ENCODE data around the gene GP2. TPM values are rescaled to one million over a fixed set of nuclear protein-coding genes. Genes with fewer than 3 reads are reported as not detected.
"Not testable (repeated sequence)": the region's sequence is repeated elsewhere in the genome, so short reads cannot be mapped to it uniquely, and the experiment has no call there.

GP2 gene
- total RNA-seq, 6 experiments from 2014 or later, result 0.12 TPM; not detected in 5

GRCh38 chr16:20317117-20317516 lies 10.2 kb downstream of the GP2 start:
- no peaks in the 10 kb centered on the region for H3K4me1 ChIP-seq
- DNase-seq, result no peak
- no peaks in the 10 kb centered on the region for H3K36me3 ChIP-seq
- no peaks in the 10 kb centered on the region for H3K9me3 ChIP-seq
- no peak overlapping the region for H3K4me3 ChIP-seq
- 41% methylated on average over 8 of the region's 8 CpGs for WGBS (ENCODE audit: insufficient coverage, low coverage, low lambda C conversion rate, missing lambda C conversion rate)
- H3K27ac ChIP-seq, result no peak overlapping the region
- intact Hi-C loops (cut with DNase I), result no loop called here
- TF ChIP-seq POLR2A (IDR thresholded peaks at IDR 0.05), result no peak
- TF ChIP-seq, protein P1, sequence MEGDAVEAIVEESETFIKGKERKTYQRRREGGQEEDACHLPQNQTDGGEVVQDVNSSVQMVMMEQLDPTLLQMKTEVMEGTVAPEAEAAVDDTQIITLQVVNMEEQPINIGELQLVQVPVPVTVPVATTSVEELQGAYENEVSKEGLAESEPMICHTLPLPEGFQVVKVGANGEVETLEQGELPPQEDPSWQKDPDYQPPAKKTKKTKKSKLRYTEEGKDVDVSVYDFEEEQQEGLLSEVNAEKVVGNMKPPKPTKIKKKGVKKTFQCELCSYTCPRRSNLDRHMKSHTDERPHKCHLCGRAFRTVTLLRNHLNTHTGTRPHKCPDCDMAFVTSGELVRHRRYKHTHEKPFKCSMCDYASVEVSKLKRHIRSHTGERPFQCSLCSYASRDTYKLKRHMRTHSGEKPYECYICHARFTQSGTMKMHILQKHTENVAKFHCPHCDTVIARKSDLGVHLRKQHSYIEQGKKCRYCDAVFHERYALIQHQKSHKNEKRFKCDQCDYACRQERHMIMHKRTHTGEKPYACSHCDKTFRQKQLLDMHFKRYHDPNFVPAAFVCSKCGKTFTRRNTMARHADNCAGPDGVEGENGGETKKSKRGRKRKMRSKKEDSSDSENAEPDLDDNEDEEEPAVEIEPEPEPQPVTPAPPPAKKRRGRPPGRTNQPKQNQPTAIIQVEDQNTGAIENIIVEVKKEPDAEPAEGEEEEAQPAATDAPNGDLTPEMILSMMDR (IDR thresholded peaks at IDR 0.05), result no peak
- ATAC-seq, result no peak
- H3K27me3 ChIP-seq, result no peaks in the 10 kb centered on the region

DNA sequence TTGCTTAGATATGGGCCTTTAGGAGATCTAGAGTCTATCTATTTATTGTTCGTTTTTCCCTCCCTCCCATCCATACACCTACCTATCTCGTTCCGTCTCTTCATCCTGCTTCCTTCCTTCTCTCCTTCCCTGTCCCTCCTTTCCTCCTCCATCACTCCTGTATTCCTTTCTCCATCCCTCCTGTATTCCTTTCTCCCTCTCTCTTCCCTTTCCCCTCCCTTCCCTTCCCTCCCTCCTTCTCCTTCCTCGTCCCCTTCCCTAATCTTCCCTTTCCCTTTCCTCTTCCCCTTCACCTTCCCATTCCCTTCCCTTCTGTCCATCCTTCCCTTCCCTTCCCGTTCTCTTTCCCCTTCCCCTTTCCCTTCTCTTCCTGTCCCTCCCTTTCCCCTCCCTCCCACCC lies 10.6 kb downstream of the GP2 start:
- no peak overlapping the region for H3K4me3 ChIP-seq
- no peaks in the 10 kb centered on the region for H3K27me3 ChIP-seq
- intact Hi-C loops (cut with DNase I), result no loop called here
- DNase-seq (no peak), ATAC-seq (no peak)
- H3K4me1 ChIP-seq, result no peaks in the 10 kb centered on the region
- TF ChIP-seq, protein P1 (IDR thresholded peaks at IDR 0.05), result no peak
- TF ChIP-seq POLR2A (IDR thresholded peaks at IDR 0.05), result no peak
- H3K9me3 ChIP-seq, result no peaks in the 10 kb centered on the region
- WGBS (ENCODE audit: insufficient coverage, low coverage, low lambda C conversion rate, missing lambda C conversion rate), result 45% methylated on average over 5 of the region's 5 CpGs
- no peaks in the 10 kb centered on the region for H3K36me3 ChIP-seq
- H3K27ac ChIP-seq, result no peak overlapping the region

- no peaks in the 10 kb centered on the region for H3K27me3 ChIP-seq
- no peaks in the 10 kb centered on the region for H3K9me3 ChIP-seq
- H3K4me1 ChIP-seq, result no peaks in the 10 kb centered on the region
- intact Hi-C loops (cut with DNase I), result no loop called here
- no peak for TF ChIP-seq POLR2A (IDR thresholded peaks at IDR 0.05)
- H3K36me3 ChIP-seq, result no peaks in the 10 kb centered on the region
- H3K27ac ChIP-seq, result no peak overlapping the region
- ATAC-seq (no peak), DNase-seq (no peak)
- 64% methylated on average over 4 of the region's 6 CpGs for WGBS (ENCODE audit: insufficient coverage, low coverage, low lambda C conversion rate, missing lambda C conversion rate)
- no peak overlapping the region for H3K4me3 ChIP-seq
Measured at GRCh38 chr16:20315764-20316163, 11.5 kb downstream of the GP2 start.

GRCh38 chr16:20314575-20314974 lies 12.7 kb downstream of the GP2 start:
- no peaks in the 10 kb centered on the region for H3K36me3 ChIP-seq
- DNase-seq (no peak), ATAC-seq (no peak)
- no peak for TF ChIP-seq POLR2A (IDR thresholded peaks at IDR 0.05)
- H3K27ac ChIP-seq, result no peak overlapping the region
- no peaks in the 10 kb centered on the region for H3K4me1 ChIP-seq
- no peaks in the 10 kb centered on the region for H3K27me3 ChIP-seq
- H3K4me3 ChIP-seq, result no peak overlapping the region
- 88% methylated on average over 1 of the region's 3 CpGs for WGBS (ENCODE audit: insufficient coverage, low coverage, low lambda C conversion rate, missing lambda C conversion rate)
- no peaks in the 10 kb centered on the region for H3K9me3 ChIP-seq
- intact Hi-C loops (cut with DNase I), result no loop called here

- intact Hi-C loops (cut with DNase I), result no loop called here
- TF ChIP-seq, protein P1 (IDR thresholded peaks at IDR 0.05), result no peak
- no peak for TF ChIP-seq POLR2A (IDR thresholded peaks at IDR 0.05)
- Histone ChIP-seq H3K27me3 (no peaks in the 10 kb centered on the region), H3K27ac (no peak overlapping the region), H3K4me3 (no peak overlapping the region), H3K9me3 (no peaks in the 10 kb centered on the region), H3K4me1 (no peaks in the 10 kb centered on the region), H3K36me3 (no peaks in the 10 kb centered on the region)
- no peak for ATAC-seq
- no peak for DNase-seq
- WGBS (ENCODE audit: insufficient coverage, low coverage, low lambda C conversion rate, missing lambda C conversion rate), result 79% methylated on average over 3 of the region's 3 CpGs
Measured at GRCh38 chr16:20313741-20314140, 13.6 kb downstream of the GP2 start.

DNA sequence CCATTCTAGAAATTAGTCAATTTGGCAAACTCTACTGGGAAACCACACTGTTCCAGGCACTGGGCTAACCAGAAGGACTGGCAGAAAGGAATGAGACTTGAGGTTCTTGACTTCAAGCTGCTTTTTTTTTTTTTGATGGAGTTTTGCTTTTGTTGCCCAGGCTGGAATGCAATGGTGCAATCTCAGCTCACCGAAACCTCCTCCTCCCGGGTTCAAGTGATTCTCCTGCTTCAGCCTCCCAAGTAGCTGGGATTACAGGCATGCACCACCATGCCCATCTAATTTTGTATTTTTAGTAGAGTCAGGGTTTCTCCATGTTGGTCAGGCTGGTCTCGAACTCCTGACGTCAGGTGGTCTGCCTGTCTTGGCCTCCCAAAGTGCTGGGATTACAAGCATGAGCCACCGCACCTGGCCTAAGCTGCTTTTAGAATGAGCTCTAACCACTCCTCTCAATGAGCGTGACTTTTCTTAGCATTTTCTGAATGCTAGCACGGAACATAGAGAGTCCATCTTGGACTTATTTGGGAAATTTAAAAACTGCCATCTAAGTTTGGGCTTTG lies 14.7 kb downstream of the GP2 start:
- H3K4me3 ChIP-seq; H3K4me1 ChIP-seq; intact Hi-C loops (cut with DNase I); H3K27ac ChIP-seq; ATAC-seq; H3K9me3 ChIP-seq; H3K27me3 ChIP-seq; H3K36me3 ChIP-seq; DNase-seq: not testable (repeated sequence)
- 67% methylated on average over 3 of the region's 7 CpGs for WGBS (ENCODE audit: insufficient coverage, low coverage, low lambda C conversion rate, missing lambda C conversion rate)

Measured in right lobe of liver (tissue), 6 donors.